GM12878 (cell line): ENCODE data around the gene RNF13. TPM values are rescaled to one million over a fixed set of nuclear protein-coding genes. Genes with fewer than 3 reads are reported as not detected.

Source experiments
- ATAC-seq: fragments of 200-7000 bp; cut with Tn5 transposase; 3 replicates; pipeline ENCODE4 v1.9.1; 2020; ENCODE audit warnings: mild to moderate bottlenecking, moderate library complexity
- BruUV-seq: library from RNA; stranded (reverse); fragments of 400-500 nt; replicated peaks from 2 replicates; lab custom pipeline; 2021; lab: Mats Ljungman, UMichigan
- CTCF ChIA-PET: fragments of 300-600 bp; sonication (Branson Sonifier 250); formaldehyde crosslinking; extraction: SDS; loops from one replicate; lab custom pipeline; 2021; ENCODE audit warnings: inconsistent platforms; lab: Yijun Ruan, JAX
- POLR2A ChIA-PET: fragments of 350-600 bp; formaldehyde crosslinking; extraction: SDS; loops from one replicate; lab custom pipeline; 2021; ENCODE audit warnings: inconsistent platforms; lab: Charles Lee
- RAD21 ChIA-PET: fragments of 300-600 bp; sonication (Branson Sonifier 250); formaldehyde crosslinking; loops from one replicate; lab custom pipeline; 2023; ENCODE audit warnings: antibody characterized with exemption; ENCODE audit not compliant: unreplicated experiment; lab: Charles Lee
- SMC1A ChIA-PET: fragments of 300-600 bp; sonication (Branson Sonifier 250); formaldehyde crosslinking; loops from one replicate; lab custom pipeline; 2023; ENCODE audit not compliant: unreplicated experiment, uncharacterized antibody; lab: Charles Lee
- DNase-seq: peaks from one replicate; pipeline ENCODE4 v3.0.0-alpha.2; 2011; ENCODE audit warnings: low read depth, low spot score
- FAIRE-seq: peaks from 3 replicates; lab custom pipeline; 2011; peaks lifted over from hg19 to GRCh38; lab: Jason Lieb, UNC
- H2AFZ ChIP-seq: 2 replicates; pipeline ENCODE4 v1.6.0; 2011; ENCODE audit warnings: low read depth, low read length, control low read depth; ENCODE audit not compliant: control insufficient read depth
- H3K27ac ChIP-seq: 2 replicates; pipeline ENCODE4 v1.5.1; 2011; ENCODE audit warnings: control low read depth; ENCODE audit not compliant: control insufficient read depth, insufficient read depth
- H3K27me3 ChIP-seq, 2 experiments: replicated peaks in 1 of 2; 2 replicates each; pipeline versions ENCODE4 v1.6.0 to v1.6.1; 2011; ENCODE audit warnings: low read length in 1 of 2; ENCODE audit not compliant: control insufficient read depth in 2 of 2, insufficient read depth in 2 of 2
- H3K36me3 ChIP-seq, 2 experiments: 2 replicates each; pipeline ENCODE4 v1.5.1; 2011; ENCODE audit warnings: low read length in 1 of 2; ENCODE audit not compliant: control insufficient read depth in 2 of 2, insufficient read depth in 2 of 2
- H3K4me1 ChIP-seq: 2 replicates; pipeline ENCODE4 v1.6.1; 2011; ENCODE audit warnings: mild to moderate bottlenecking, low read length, moderate library complexity, mixed read lengths; ENCODE audit not compliant: control insufficient read depth, insufficient read depth
- H3K4me2 ChIP-seq: 2 replicates; pipeline ENCODE4 v1.6.0; 2011; ENCODE audit warnings: control low read depth; ENCODE audit not compliant: control insufficient read depth, insufficient read depth
- H3K4me3 ChIP-seq: fragments of 200-600 bp; sonication (generic); 2 replicates; pipeline ENCODE4 v1.5.1; 2016
- H3K79me2 ChIP-seq: 2 replicates; pipeline ENCODE4 v1.6.0; 2011; ENCODE audit warnings: low read length; ENCODE audit not compliant: control insufficient read depth, insufficient read depth
- H3K9ac ChIP-seq: 2 replicates; pipeline ENCODE4 v1.8.0; 2011; ENCODE audit warnings: low read length, control low read depth, mixed read lengths; ENCODE audit not compliant: control insufficient read depth, insufficient read depth
- H3K9me3 ChIP-seq: replicated peaks from 3 replicates; pipeline ENCODE4 v1.5.1; 2011; ENCODE audit warnings: mild to moderate bottlenecking, low read length; ENCODE audit not compliant: control insufficient read depth, insufficient read depth
- H4K20me1 ChIP-seq: 2 replicates; pipeline ENCODE4 v1.6.0; 2011; ENCODE audit not compliant: control insufficient read depth, insufficient read depth
- E2F8 ChIP-seq: fragments of 450-650 bp; IDR thresholded peaks from 2 replicates; pipeline ENCODE4 v1.6.1; 2018; ENCODE audit warnings: mild to moderate bottlenecking, low read depth, moderate library complexity; ENCODE audit not compliant: partially characterized antibody
- EZH2 ChIP-seq: IDR thresholded peaks from 2 replicates; pipeline ENCODE4 v1.6.1; 2012; ENCODE audit warnings: low read depth, mild to moderate bottlenecking, control low read depth, inconsistent platforms, low read length, borderline replicate concordance; ENCODE audit not compliant: control insufficient read depth
- NR2C1 ChIP-seq: fragments of 450-650 bp; IDR thresholded peaks from 2 replicates; pipeline ENCODE4 v1.6.1; 2017; ENCODE audit warnings: antibody characterized with exemption, mild to moderate bottlenecking, moderate library complexity
- TCF3 ChIP-seq: IDR thresholded peaks from 2 replicates; pipeline ENCODE4 v1.6.1; 2012; ENCODE audit warnings: low read depth, mild to moderate bottlenecking, low read length, borderline replicate concordance; ENCODE audit not compliant: insufficient read depth
- WGBS: methylation state at CpG from one replicate; pipeline ENCODE4 v1.1.6; 2016; ENCODE audit warnings: low lambda C conversion rate; ENCODE audit not compliant: insufficient replicate concordance, insufficient coverage; ENCODE audit errors: missing lambda C conversion rate; 5-methylcytosine and 5-hydroxymethylcytosine counted together
- in situ Hi-C: fragments of 300-500 bp; cut with MboI; formaldehyde crosslinking; loops from 9 replicates; pipeline ENCODE4 v1.14.3; 2018; ENCODE audit warnings: mixed read lengths
- intact Hi-C: fragments of 100-400 bp; cut with micrococcal nuclease; formaldehyde crosslinking; loops from one replicate; pipeline ENCODE4 v1.14.2; 2022; ENCODE audit not compliant: unreplicated experiment
- polyA plus RNA-seq, 11 experiments: library from polyadenylated mRNA; depleted of rRNA in 4 of 11; unstranded in 6 of 11; stranded (reverse) in 5 of 11; fragments of >200 nt; fragmentation: Nextera tagmentation in 4 of 11; fragmentation: Illumina TruSeq in 1 of 11; extraction: Ambion mirVana in 4 of 11; extraction: Trizol in 1 of 11; gene quantifications; 1 replicate in 1 of 11; 2 replicates in 10 of 11; pipeline versions ENCODE4 v1.2.1 to v1.2.3, GENCODE V29; 2011 to 2016; ENCODE audit warnings: inconsistent platforms in 2 of 11, missing spikeins in 2 of 11, low read depth in 1 of 11
- total RNA-seq, 4 experiments: library from RNA; depleted of rRNA in 3 of 4; stranded (reverse); fragments of >200 nt in 3 of 4; fragmentation: Illumina TruSeq in 1 of 4; extraction: Trizol in 1 of 4; gene quantifications; 2 replicates each; pipeline versions ENCODE4 v1.2.1 to v1.2.3, GENCODE V29; 2013 to 2021
- TF ChIP-seq, protein P1 (sequence below): fragments of 450-650 bp; IDR thresholded peaks from 2 replicates; pipeline ENCODE4 v1.6.1; 2017; ENCODE audit warnings: mild to moderate bottlenecking
- TF ChIP-seq, protein P2 (sequence below): fragments of 450-650 bp; IDR thresholded peaks from 2 replicates; pipeline ENCODE4 v1.6.1; 2017; ENCODE audit warnings: mild to moderate bottlenecking, moderate library complexity
- TF ChIP-seq, protein P3 (sequence below): IDR thresholded peaks from 2 replicates; pipeline ENCODE4 v1.6.1; 2012; ENCODE audit warnings: low read length, inconsistent platforms

The RNF13 gene
- total and polyA plus RNA-seq, 10 of the 15 experiments (the other 5 are each of a cell fraction or from before 2014, with no cell fraction given), result 18.9 to 73.4 (median 36.7) TPM

GRCh38 chr3:149917124-149917667 is 104.2 kb downstream of the RNF13 start:
- ATAC-seq (no peak), FAIRE-seq (no peak), DNase-seq (no peak)
- Histone ChIP-seq H2AFZ (no peak overlapping the region), H4K20me1 (no peaks in the 10 kb centered on the region), H3K9me3 (no peaks in the 10 kb centered on the region), H3K79me2 (no peaks in the 10 kb centered on the region), H3K4me2 (no peak overlapping the region), H3K27ac (no peak overlapping the region), H3K9ac (no peak overlapping the region), H3K4me1 (no peaks in the 10 kb centered on the region), H3K4me3 (no peak overlapping the region), H3K36me3 (no peaks in the 10 kb centered on the region), H3K27me3 (no peaks in the 10 kb centered on the region)
- ChIA-PET CTCF (interaction anchor here (0.8 to 1.9 kb wide), 5 partner anchors 9 to 70 kb away, joined by 3 to 8 read pairs (median 3); no protein-coding TSS in a partner anchor), SMC1A (interaction anchor here (1.3 to 2.2 kb wide), 4 partner anchors 11 to 37 kb away, joined by 3 to 14 read pairs (median 4); no protein-coding TSS in a partner anchor), POLR2A (interaction anchor here (0.7 kb wide), 1 partner anchor 10 kb away, joined by 3 read pairs; no protein-coding TSS in a partner anchor), RAD21 (interaction anchor here (1.3 kb wide), 1 partner anchor 22 kb away, joined by 3 read pairs; no protein-coding TSS in a partner anchor)
- in situ Hi-C loops, result no loop called here
- intact Hi-C loops, result no loop called here
- TF ChIP-seq, protein P1, sequence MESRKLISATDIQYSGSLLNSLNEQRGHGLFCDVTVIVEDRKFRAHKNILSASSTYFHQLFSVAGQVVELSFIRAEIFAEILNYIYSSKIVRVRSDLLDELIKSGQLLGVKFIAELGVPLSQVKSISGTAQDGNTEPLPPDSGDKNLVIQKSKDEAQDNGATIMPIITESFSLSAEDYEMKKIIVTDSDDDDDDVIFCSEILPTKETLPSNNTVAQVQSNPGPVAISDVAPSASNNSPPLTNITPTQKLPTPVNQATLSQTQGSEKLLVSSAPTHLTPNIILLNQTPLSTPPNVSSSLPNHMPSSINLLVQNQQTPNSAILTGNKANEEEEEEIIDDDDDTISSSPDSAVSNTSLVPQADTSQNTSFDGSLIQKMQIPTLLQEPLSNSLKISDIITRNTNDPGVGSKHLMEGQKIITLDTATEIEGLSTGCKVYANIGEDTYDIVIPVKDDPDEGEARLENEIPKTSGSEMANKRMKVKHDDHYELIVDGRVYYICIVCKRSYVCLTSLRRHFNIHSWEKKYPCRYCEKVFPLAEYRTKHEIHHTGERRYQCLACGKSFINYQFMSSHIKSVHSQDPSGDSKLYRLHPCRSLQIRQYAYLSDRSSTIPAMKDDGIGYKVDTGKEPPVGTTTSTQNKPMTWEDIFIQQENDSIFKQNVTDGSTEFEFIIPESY, result no peak
- no peak for TF ChIP-seq TCF3
- TF ChIP-seq NR2C1, result no peak
- TF ChIP-seq, protein P2, sequence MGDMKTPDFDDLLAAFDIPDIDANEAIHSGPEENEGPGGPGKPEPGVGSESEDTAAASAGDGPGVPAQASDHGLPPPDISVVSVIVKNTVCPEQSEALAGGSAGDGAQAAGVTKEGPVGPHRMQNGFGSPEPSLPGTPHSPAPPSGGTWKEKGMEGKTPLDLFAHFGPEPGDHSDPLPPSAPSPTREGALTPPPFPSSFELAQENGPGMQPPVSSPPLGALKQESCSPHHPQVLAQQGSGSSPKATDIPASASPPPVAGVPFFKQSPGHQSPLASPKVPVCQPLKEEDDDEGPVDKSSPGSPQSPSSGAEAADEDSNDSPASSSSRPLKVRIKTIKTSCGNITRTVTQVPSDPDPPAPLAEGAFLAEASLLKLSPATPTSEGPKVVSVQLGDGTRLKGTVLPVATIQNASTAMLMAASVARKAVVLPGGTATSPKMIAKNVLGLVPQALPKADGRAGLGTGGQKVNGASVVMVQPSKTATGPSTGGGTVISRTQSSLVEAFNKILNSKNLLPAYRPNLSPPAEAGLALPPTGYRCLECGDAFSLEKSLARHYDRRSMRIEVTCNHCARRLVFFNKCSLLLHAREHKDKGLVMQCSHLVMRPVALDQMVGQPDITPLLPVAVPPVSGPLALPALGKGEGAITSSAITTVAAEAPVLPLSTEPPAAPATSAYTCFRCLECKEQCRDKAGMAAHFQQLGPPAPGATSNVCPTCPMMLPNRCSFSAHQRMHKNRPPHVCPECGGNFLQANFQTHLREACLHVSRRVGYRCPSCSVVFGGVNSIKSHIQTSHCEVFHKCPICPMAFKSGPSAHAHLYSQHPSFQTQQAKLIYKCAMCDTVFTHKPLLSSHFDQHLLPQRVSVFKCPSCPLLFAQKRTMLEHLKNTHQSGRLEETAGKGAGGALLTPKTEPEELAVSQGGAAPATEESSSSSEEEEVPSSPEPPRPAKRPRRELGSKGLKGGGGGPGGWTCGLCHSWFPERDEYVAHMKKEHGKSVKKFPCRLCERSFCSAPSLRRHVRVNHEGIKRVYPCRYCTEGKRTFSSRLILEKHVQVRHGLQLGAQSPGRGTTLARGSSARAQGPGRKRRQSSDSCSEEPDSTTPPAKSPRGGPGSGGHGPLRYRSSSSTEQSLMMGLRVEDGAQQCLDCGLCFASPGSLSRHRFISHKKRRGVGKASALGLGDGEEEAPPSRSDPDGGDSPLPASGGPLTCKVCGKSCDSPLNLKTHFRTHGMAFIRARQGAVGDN, result no peak
- no peak for TF ChIP-seq E2F8
- TF ChIP-seq EZH2, result no peak
- TF ChIP-seq, protein P3, sequence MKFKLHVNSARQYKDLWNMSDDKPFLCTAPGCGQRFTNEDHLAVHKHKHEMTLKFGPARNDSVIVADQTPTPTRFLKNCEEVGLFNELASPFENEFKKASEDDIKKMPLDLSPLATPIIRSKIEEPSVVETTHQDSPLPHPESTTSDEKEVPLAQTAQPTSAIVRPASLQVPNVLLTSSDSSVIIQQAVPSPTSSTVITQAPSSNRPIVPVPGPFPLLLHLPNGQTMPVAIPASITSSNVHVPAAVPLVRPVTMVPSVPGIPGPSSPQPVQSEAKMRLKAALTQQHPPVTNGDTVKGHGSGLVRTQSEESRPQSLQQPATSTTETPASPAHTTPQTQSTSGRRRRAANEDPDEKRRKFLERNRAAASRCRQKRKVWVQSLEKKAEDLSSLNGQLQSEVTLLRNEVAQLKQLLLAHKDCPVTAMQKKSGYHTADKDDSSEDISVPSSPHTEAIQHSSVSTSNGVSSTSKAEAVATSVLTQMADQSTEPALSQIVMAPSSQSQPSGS, result no peak
- no TSS peak for BruUV-seq
- WGBS, result 50% methylated on average over 5 of the region's 5 CpGs
